ENCODE measurements around the gene MDN1. TPM values are rescaled to one million over a fixed set of nuclear protein-coding genes. Genes with fewer than 3 reads are reported as not detected.

Gene MDN1
- total RNA-seq, 1 experiment from 2014 or later = 53.6 TPM

- Histone ChIP-seq H3K9ac (ENCODE audit: low read length) (no peak overlapping the region), H3K4me1 (ENCODE audit: control insufficient read depth in 1 of 2, insufficient read depth in 2 of 2, low read length in 2 of 2) (no peaks in the 10 kb centered on the region), H3K9me3 (ENCODE audit: control insufficient read depth in 1 of 2, insufficient read depth in 1 of 2, low read depth in 1 of 2, low read length in 2 of 2) (no peaks in the 10 kb centered on the region), H3K27ac (ENCODE audit: low read depth, low read length) (no peak overlapping the region), H4K20me1 (ENCODE audit: insufficient read depth) (no peaks in the 10 kb centered on the region), H3K79me2 (ENCODE audit: insufficient read depth, low read length) (peaks cover 94% of the 10 kb centered on the region), H3K4me3 (replicated peaks in 1 of 2; ENCODE audit: low read depth in 1 of 2, low read length in 2 of 2) (no peak overlapping the region), H3K36me3 (ENCODE audit: control insufficient read depth in 1 of 2, insufficient read depth in 2 of 2, low read length in 2 of 2) (peaks cover 17 to 22% of the 10 kb centered on the region in 2 experiments; a peak in 3 of 4 replicates), H3K27me3 (ENCODE audit: insufficient read depth, low read length) (no peaks in the 10 kb centered on the region), H3K4me2 (ENCODE audit: low read length) (no peak overlapping the region), H3K9me2 (ENCODE audit: insufficient read depth) (no peaks in the 10 kb centered on the region), H2AFZ (ENCODE audit: low read depth, low read length, poor library complexity, severe bottlenecking) (no peak overlapping the region)
- TF ChIP-seq, protein P1, sequence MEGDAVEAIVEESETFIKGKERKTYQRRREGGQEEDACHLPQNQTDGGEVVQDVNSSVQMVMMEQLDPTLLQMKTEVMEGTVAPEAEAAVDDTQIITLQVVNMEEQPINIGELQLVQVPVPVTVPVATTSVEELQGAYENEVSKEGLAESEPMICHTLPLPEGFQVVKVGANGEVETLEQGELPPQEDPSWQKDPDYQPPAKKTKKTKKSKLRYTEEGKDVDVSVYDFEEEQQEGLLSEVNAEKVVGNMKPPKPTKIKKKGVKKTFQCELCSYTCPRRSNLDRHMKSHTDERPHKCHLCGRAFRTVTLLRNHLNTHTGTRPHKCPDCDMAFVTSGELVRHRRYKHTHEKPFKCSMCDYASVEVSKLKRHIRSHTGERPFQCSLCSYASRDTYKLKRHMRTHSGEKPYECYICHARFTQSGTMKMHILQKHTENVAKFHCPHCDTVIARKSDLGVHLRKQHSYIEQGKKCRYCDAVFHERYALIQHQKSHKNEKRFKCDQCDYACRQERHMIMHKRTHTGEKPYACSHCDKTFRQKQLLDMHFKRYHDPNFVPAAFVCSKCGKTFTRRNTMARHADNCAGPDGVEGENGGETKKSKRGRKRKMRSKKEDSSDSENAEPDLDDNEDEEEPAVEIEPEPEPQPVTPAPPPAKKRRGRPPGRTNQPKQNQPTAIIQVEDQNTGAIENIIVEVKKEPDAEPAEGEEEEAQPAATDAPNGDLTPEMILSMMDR (IDR thresholded peaks at IDR 0.05 in 2 of 3, conservative IDR thresholded peaks at IDR 0.05 in 1 of 3; ENCODE audit: borderline replicate concordance in 1 of 3, insufficient read depth in 1 of 3, low read depth in 2 of 3, low read length in 2 of 3) = no peak
- TF ChIP-seq RAD21 (IDR thresholded peaks at IDR 0.05; ENCODE audit: low read depth) (no peak), JUND (IDR thresholded peaks at IDR 0.05) (no peak), SP1 (IDR thresholded peaks at IDR 0.05; ENCODE audit: low read depth) (no peak), EZH2phosphoT487 (IDR thresholded peaks at IDR 0.05; ENCODE audit: borderline replicate concordance) (no peak)
- TF ChIP-seq, protein P2, sequence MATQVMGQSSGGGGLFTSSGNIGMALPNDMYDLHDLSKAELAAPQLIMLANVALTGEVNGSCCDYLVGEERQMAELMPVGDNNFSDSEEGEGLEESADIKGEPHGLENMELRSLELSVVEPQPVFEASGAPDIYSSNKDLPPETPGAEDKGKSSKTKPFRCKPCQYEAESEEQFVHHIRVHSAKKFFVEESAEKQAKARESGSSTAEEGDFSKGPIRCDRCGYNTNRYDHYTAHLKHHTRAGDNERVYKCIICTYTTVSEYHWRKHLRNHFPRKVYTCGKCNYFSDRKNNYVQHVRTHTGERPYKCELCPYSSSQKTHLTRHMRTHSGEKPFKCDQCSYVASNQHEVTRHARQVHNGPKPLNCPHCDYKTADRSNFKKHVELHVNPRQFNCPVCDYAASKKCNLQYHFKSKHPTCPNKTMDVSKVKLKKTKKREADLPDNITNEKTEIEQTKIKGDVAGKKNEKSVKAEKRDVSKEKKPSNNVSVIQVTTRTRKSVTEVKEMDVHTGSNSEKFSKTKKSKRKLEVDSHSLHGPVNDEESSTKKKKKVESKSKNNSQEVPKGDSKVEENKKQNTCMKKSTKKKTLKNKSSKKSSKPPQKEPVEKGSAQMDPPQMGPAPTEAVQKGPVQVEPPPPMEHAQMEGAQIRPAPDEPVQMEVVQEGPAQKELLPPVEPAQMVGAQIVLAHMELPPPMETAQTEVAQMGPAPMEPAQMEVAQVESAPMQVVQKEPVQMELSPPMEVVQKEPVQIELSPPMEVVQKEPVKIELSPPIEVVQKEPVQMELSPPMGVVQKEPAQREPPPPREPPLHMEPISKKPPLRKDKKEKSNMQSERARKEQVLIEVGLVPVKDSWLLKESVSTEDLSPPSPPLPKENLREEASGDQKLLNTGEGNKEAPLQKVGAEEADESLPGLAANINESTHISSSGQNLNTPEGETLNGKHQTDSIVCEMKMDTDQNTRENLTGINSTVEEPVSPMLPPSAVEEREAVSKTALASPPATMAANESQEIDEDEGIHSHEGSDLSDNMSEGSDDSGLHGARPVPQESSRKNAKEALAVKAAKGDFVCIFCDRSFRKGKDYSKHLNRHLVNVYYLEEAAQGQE (IDR thresholded peaks at IDR 0.05; ENCODE audit: low read depth) = no peak
- intact Hi-C loops (cut with micrococcal nuclease) = loop anchor here (10.0 kb wide), 1 partner anchor 363 kb away; the partner anchor contains the start of gene ANKRD6
- no peak for DNase-seq (ENCODE audit: low read depth, low spot score)
- ChIA-PET POLR2A (no interaction called here), CTCF (no interaction called here), RAD21 (ENCODE audit: low non-redundant PET in 1 of 2, low total read pairs in 2 of 2, uncharacterized antibody in 2 of 2, unreplicated experiment in 2 of 2) (no interaction called here)
- no TSS peak for BruUV-seq (replicated peaks)
- ATAC-seq = no peak
These were observed 22.3 kb downstream of the MDN1 start for GRCh38 chr6:89797317-89797716.
